Measurements from ENCODE around the gene HHAT.

DNA sequence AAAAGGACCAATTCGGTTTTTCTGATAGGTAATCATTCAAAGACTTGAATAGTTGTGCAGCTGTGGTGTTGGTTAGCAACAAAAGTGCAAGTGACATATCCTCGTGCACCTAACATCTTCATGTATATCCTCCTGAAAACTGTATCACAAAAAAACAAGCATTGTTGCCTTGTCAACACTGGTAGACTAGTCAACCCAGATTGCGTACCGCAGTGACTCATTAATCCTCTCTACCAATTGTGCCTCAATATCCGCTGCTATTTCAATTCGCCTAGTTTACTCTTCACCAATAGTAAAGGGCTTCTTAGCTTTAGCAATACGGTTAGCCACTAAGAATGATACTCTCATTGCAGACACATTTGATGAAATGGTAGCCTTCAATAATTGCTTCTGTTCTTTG is 3.5 kb downstream of the HHAT start:
- TF ChIP-seq, protein P1, sequence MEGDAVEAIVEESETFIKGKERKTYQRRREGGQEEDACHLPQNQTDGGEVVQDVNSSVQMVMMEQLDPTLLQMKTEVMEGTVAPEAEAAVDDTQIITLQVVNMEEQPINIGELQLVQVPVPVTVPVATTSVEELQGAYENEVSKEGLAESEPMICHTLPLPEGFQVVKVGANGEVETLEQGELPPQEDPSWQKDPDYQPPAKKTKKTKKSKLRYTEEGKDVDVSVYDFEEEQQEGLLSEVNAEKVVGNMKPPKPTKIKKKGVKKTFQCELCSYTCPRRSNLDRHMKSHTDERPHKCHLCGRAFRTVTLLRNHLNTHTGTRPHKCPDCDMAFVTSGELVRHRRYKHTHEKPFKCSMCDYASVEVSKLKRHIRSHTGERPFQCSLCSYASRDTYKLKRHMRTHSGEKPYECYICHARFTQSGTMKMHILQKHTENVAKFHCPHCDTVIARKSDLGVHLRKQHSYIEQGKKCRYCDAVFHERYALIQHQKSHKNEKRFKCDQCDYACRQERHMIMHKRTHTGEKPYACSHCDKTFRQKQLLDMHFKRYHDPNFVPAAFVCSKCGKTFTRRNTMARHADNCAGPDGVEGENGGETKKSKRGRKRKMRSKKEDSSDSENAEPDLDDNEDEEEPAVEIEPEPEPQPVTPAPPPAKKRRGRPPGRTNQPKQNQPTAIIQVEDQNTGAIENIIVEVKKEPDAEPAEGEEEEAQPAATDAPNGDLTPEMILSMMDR (IDR thresholded peaks at IDR 0.05): no peak
- no peak for TF ChIP-seq POLR2A (IDR thresholded peaks at IDR 0.05)
